Activated naive CD4-positive, alpha-beta T cell treated with anti-CD3 and anti-CD28 coated beads for 36 hours (primary cell): Measurements from ENCODE around the gene RTN1. TPM values are rescaled to one million over a fixed set of nuclear protein-coding genes. Genes with fewer than 3 reads are reported as not detected.

Experiments used
- CTCF ChIA-PET: fragments of 350-600 bp; sonication (Branson Sonifier 250); formaldehyde crosslinking; loops from one replicate; lab custom pipeline; 2021; ENCODE audit warnings: antibody characterized with exemption; lab: Charles Lee
- DNase-seq: peaks from one replicate; pipeline ENCODE4 v3.0.0-alpha.2; 2020
- H3K27ac Mint-ChIP-seq: one replicate; pipeline ENCODE4 v1.8.0; 2021; ENCODE audit warnings: mild to moderate bottlenecking, mixed read lengths
- H3K27me3 Mint-ChIP-seq: one replicate; pipeline ENCODE4 v1.8.0; 2021; ENCODE audit warnings: low read depth, mixed read lengths
- H3K36me3 Mint-ChIP-seq: one replicate; pipeline ENCODE4 v1.8.0; 2021; ENCODE audit warnings: low read depth, mixed read lengths
- H3K4me1 Mint-ChIP-seq: one replicate; pipeline ENCODE4 v1.8.0; 2021; ENCODE audit warnings: low read depth, mixed read lengths
- H3K4me3 Mint-ChIP-seq: one replicate; pipeline ENCODE4 v1.8.0; 2021; ENCODE audit warnings: mild to moderate bottlenecking, moderate library complexity, mixed read lengths
- H3K9me3 Mint-ChIP-seq: one replicate; pipeline ENCODE4 v1.8.0; 2021; ENCODE audit warnings: mixed read lengths
- intact Hi-C: fragments of 100-400 bp; cut with micrococcal nuclease; formaldehyde crosslinking; loops from one replicate; pipeline ENCODE4 v1.15.1; 2023
- total RNA-seq, 2 experiments: library from RNA; stranded (reverse); gene quantifications; one replicate each; pipeline ENCODE4 v1.2.3, GENCODE V29; 2021

The RTN1 gene
- total RNA-seq, 2 experiments from 2014 or later: not detected

DNA sequence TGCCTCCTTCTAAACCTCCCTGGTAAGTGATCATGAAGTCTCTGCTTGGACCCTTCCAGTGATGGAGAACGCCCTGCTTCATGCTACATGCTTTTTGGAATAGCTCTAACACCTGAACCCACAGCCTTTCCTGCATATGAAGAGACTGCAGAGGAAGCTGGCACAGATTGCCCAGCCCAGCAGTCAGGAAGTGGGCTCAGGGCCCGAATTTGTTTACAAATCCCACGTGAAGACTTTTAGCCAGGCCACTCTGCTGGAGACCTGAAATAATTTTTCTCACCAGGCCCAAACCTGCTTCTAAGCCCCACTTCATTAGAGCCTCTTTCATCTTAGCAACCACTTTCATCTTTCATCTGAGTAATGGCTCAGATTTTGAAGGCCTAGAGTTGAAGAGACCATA is 22.9 kb downstream of the RTN1 start:
- no peaks in the 10 kb centered on the region for H3K36me3 Mint-ChIP-seq
- no peak overlapping the region for H3K4me3 Mint-ChIP-seq
- CTCF ChIA-PET: no interaction called here
- no peak overlapping the region for H3K27ac Mint-ChIP-seq
- H3K9me3 Mint-ChIP-seq: no peaks in the 10 kb centered on the region
- no peak for DNase-seq
- intact Hi-C loops: no loop called here
- peaks cover 9% of the 10 kb centered on the region for H3K27me3 Mint-ChIP-seq
- H3K4me1 Mint-ChIP-seq: peaks cover 4% of the 10 kb centered on the region

DNA sequence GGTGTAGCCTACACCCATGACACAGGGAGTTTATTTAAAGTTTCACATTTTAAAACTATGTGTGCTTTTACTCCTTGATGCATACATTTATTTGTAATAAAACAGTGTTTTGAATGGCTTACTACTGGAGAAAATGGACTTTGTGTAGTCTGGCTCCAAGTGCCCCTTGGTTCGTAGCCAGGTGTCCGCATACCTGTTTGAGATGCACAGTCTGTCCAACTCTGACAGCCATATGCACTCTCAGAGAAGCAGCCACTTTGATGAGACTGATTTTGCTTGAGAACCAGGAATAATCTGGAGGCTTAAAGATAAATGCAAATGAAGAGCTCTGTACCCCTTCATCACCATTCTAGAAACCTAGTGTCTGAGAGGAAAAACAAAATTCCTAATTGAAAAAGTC is 24.0 kb downstream of the RTN1 start:
- Mint-ChIP-seq H3K9me3 (no peaks in the 10 kb centered on the region), H3K36me3 (no peaks in the 10 kb centered on the region), H3K4me3 (no peak overlapping the region), H3K27ac (no peak overlapping the region), H3K4me1 (peaks cover 4% of the 10 kb centered on the region), H3K27me3 (peaks cover 9% of the 10 kb centered on the region)
- intact Hi-C loops: no loop called here
- CTCF ChIA-PET: no interaction called here
- DNase-seq: no peak

- no peaks in the 10 kb centered on the region for H3K9me3 Mint-ChIP-seq
- H3K27me3 Mint-ChIP-seq: peaks cover 12% of the 10 kb centered on the region
- H3K27ac Mint-ChIP-seq: no peak overlapping the region
- DNase-seq: no peak
- H3K4me1 Mint-ChIP-seq: peaks cover 4% of the 10 kb centered on the region
- intact Hi-C loops: no loop called here
- CTCF ChIA-PET: no interaction called here
- no peaks in the 10 kb centered on the region for H3K36me3 Mint-ChIP-seq
- H3K4me3 Mint-ChIP-seq: no peak overlapping the region
Measured at GRCh38 chr14:59845245-59845644, 25.3 kb downstream of the RTN1 start.

DNA sequence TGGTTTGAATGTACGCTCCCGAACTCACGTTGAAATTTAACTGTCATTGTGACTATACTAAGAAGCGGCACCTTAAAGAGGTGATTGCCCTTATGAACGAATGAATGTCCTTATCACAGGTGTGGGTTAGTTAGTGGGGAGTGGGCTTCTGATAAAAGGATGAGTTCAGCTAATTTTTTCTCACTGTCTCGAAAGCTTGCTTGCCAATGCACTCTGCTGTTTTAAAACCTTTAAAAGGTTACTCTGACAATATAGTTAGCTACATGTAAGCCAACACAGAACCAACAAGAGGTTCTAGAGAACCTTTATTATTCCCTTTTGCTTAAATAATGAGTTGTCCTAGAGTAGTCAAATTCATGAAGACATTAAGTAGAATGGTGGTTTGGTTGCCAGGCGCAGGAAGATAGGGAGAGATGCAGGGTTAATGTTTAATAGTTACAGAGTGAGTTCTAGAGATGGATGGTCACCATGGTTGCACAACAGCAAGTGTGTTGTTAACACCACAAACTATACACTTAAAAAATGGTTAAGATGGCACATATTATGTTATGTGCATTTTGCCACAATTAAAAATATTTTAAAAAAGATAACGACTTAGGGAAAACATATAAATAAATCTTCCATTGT is 26.3 kb downstream of the RTN1 start:
- no peaks in the 10 kb centered on the region for H3K36me3 Mint-ChIP-seq
- peaks cover 9% of the 10 kb centered on the region for H3K27me3 Mint-ChIP-seq
- H3K9me3 Mint-ChIP-seq: no peaks in the 10 kb centered on the region
- DNase-seq: no peak
- intact Hi-C loops: no loop called here
- no peak overlapping the region for H3K27ac Mint-ChIP-seq
- H3K4me3 Mint-ChIP-seq: no peak overlapping the region
- CTCF ChIA-PET: no interaction called here
- no peaks in the 10 kb centered on the region for H3K4me1 Mint-ChIP-seq

GRCh38 chr14:59836116-59836515 is 34.5 kb downstream of the RTN1 start:
- no peaks in the 10 kb centered on the region for H3K4me1 Mint-ChIP-seq
- no peak overlapping the region for H3K4me3 Mint-ChIP-seq
- H3K9me3 Mint-ChIP-seq: no peaks in the 10 kb centered on the region
- no peak for DNase-seq
- intact Hi-C loops: no loop called here
- H3K36me3 Mint-ChIP-seq: no peaks in the 10 kb centered on the region
- H3K27me3 Mint-ChIP-seq: peaks cover 22% of the 10 kb centered on the region
- CTCF ChIA-PET: no interaction called here
- H3K27ac Mint-ChIP-seq: no peak overlapping the region

- CTCF ChIA-PET: no interaction called here
Measured at GRCh38 chr14:59832653-59833294, 37.8 kb downstream of the RTN1 start.

GRCh38 chr14:59831121-59831730 is 39.4 kb downstream of the RTN1 start:
- no peaks in the 10 kb centered on the region for H3K4me1 Mint-ChIP-seq
- CTCF ChIA-PET: no interaction called here
- H3K27ac Mint-ChIP-seq: no peak overlapping the region
- no peak overlapping the region for H3K4me3 Mint-ChIP-seq
- no peak for DNase-seq
- H3K9me3 Mint-ChIP-seq: no peaks in the 10 kb centered on the region
- H3K36me3 Mint-ChIP-seq: no peaks in the 10 kb centered on the region
- peaks cover 24% of the 10 kb centered on the region for H3K27me3 Mint-ChIP-seq
- intact Hi-C loops: no loop called here

More at GRCh38 chr14:59832653-59833294, 37.8 kb downstream of the RTN1 start:
- DNase-seq: no peak
- no peak overlapping the region for H3K4me3 Mint-ChIP-seq
- no peaks in the 10 kb centered on the region for H3K4me1 Mint-ChIP-seq
- intact Hi-C loops: no loop called here
- H3K27ac Mint-ChIP-seq: no peak overlapping the region
- peaks cover 23% of the 10 kb centered on the region for H3K27me3 Mint-ChIP-seq
- no peaks in the 10 kb centered on the region for H3K9me3 Mint-ChIP-seq
- no peaks in the 10 kb centered on the region for H3K36me3 Mint-ChIP-seq

GRCh38 chr14:59830338-59830734 is 40.2 kb downstream of the RTN1 start:
- intact Hi-C loops: no loop called here
- Mint-ChIP-seq H3K4me1 (no peaks in the 10 kb centered on the region), H3K4me3 (no peak overlapping the region), H3K27ac (no peak overlapping the region), H3K27me3 (peaks cover 23% of the 10 kb centered on the region), H3K36me3 (no peaks in the 10 kb centered on the region), H3K9me3 (no peaks in the 10 kb centered on the region)
- CTCF ChIA-PET: no interaction called here
- DNase-seq: no peak

- intact Hi-C loops: no loop called here
- Mint-ChIP-seq H3K27ac (no peak overlapping the region), H3K4me1 (no peaks in the 10 kb centered on the region), H3K4me3 (no peak overlapping the region), H3K27me3 (peaks cover 23% of the 10 kb centered on the region), H3K9me3 (no peaks in the 10 kb centered on the region), H3K36me3 (no peaks in the 10 kb centered on the region)
- CTCF ChIA-PET: no interaction called here
- DNase-seq: no peak
Measured at GRCh38 chr14:59829469-59830337, 40.9 kb downstream of the RTN1 start.

GRCh38 chr14:59828276-59828675 is 42.3 kb downstream of the RTN1 start:
- H3K4me1 Mint-ChIP-seq: no peaks in the 10 kb centered on the region
- intact Hi-C loops: no loop called here
- no peaks in the 10 kb centered on the region for H3K9me3 Mint-ChIP-seq
- H3K4me3 Mint-ChIP-seq: no peak overlapping the region
- H3K36me3 Mint-ChIP-seq: no peaks in the 10 kb centered on the region
- DNase-seq: no peak
- H3K27ac Mint-ChIP-seq: no peak overlapping the region
- CTCF ChIA-PET: no interaction called here
- H3K27me3 Mint-ChIP-seq: peaks cover 26% of the 10 kb centered on the region

DNA sequence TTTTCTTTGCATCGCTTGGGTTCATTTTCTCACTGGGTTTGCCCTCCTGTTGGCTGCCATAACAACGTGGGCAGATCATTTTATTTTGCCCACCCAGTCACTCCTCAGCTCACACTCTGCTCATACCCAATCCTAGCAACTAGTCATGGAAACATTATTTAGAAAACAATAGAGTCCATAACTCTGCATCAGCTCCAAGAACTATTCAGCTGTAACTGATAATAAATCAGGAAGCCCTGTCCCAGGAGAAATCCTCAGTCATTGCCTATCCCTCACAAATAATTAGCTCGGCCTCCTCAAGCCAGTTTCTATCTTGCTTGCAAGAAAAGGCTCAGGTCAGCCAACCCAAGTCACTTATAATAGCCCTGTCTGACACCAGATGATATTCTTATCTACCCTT is 43.2 kb downstream of the RTN1 start:
- DNase-seq: no peak
- no peaks in the 10 kb centered on the region for H3K4me1 Mint-ChIP-seq
- intact Hi-C loops: no loop called here
- no peak overlapping the region for H3K4me3 Mint-ChIP-seq
- peaks cover 29% of the 10 kb centered on the region for H3K27me3 Mint-ChIP-seq
- CTCF ChIA-PET: no interaction called here
- H3K9me3 Mint-ChIP-seq: no peaks in the 10 kb centered on the region
- H3K27ac Mint-ChIP-seq: no peak overlapping the region
- no peaks in the 10 kb centered on the region for H3K36me3 Mint-ChIP-seq

- Mint-ChIP-seq H3K36me3 (no peaks in the 10 kb centered on the region), H3K9me3 (no peaks in the 10 kb centered on the region), H3K4me3 (no peak overlapping the region), H3K27me3 (peaks cover 25% of the 10 kb centered on the region), H3K4me1 (no peaks in the 10 kb centered on the region), H3K27ac (no peak overlapping the region)
- intact Hi-C loops: no loop called here
- DNase-seq: no peak
- CTCF ChIA-PET: interaction anchor here (0.6 kb wide), 1 partner anchor 370 kb away, joined by 4 read pairs; no protein-coding TSS in a partner anchor
Measured at GRCh38 chr14:59826150-59826549, 44.4 kb downstream of the RTN1 start.
